ENCODE data around the gene BCKDHA. TPM values are rescaled to one million over a fixed set of nuclear protein-coding genes. Genes with fewer than 3 reads are reported as not detected.

BCKDHA gene
- polyA plus RNA-seq, 1 of the 3 experiments (the other 2 are of a cell fraction) = 30.9 TPM

DNA sequence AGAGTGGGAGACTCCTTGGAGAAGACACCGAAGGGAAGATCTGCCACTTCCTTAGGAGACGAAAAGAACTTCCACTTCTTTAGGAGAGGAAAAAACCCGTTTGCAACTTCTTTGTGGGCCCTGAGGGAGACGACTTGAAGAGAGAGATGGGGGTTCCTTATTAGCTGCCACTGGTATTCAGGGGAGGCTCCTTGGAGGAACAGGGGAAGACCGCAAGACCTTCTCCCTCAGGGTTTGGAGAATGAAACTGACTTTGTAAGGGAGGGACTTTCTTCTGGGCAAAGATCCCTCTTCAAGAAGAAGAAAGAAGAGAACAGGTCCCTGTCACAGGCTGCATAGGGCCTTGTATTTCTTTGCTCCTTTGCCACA lies 416 bp downstream of the BCKDHA start:
- peak overlapping the region; percentile 64 for H2AFZ ChIP-seq (ENCODE audit: low read depth)
- H3K79me2 ChIP-seq (ENCODE audit: insufficient read depth) = peaks cover 48% of the 10 kb centered on the region
- no peaks in the 10 kb centered on the region for H4K20me1 ChIP-seq (ENCODE audit: insufficient read depth)
- no peaks in the 10 kb centered on the region for H3K9me3 ChIP-seq
- peak overlapping the region; percentile 99 for H3K4me2 ChIP-seq
- peaks cover 5 to 14% of the 10 kb centered on the region in 2 experiments; a peak in 2 of 4 replicates for H3K4me1 ChIP-seq (ENCODE audit: control insufficient read depth in 1 of 2, insufficient read depth in 2 of 2, low read depth in 1 of 2, low read length in 1 of 2)
- peak overlapping the region; percentile 79 to 91 for H3K4me3 ChIP-seq (ENCODE audit: low read depth in 2 of 2, low read length in 1 of 2)
- no peaks in the 10 kb centered on the region for H3K36me3 ChIP-seq (replicated peaks in 1 of 2; ENCODE audit: control insufficient read depth in 1 of 2, insufficient read depth in 2 of 2, low read length in 1 of 2)
- POLR2A ChIA-PET = no interaction called here
- H3F3A ChIP-seq (replicated peaks; ENCODE audit: insufficient read depth) = no peaks in the 10 kb centered on the region
- H3K27ac ChIP-seq (ENCODE audit: low read depth in 2 of 2, low read length in 1 of 2) = peak overlapping the region; percentile 86 to 90; a peak in 2 of 4 replicates
- no peak for TF ChIP-seq REST (IDR thresholded peaks at IDR 0.05; ENCODE audit: low read depth, low read length)
- no peaks in the 10 kb centered on the region for H3K27me3 ChIP-seq (ENCODE audit: insufficient read depth)
- no peaks in the 10 kb centered on the region for H3K9me2 ChIP-seq
- DNase-seq = no peak
- H3K9ac ChIP-seq = peak overlapping the region; percentile 95
- WGBS (ENCODE audit: low lambda C conversion rate) = 4% methylated on average over 5 of the region's 5 CpGs
- CTCF ChIA-PET = interaction anchor here (0.7 kb wide), 1 partner anchor 15 kb away, joined by 3 read pairs; no protein-coding TSS in a partner anchor

GRCh38 chr19:41398598-41398997 lies 980 bp downstream of the BCKDHA start:
- H3K27ac ChIP-seq (ENCODE audit: low read depth in 2 of 2, low read length in 1 of 2) = no peak overlapping the region
- peaks cover 48% of the 10 kb centered on the region for H3K79me2 ChIP-seq (ENCODE audit: insufficient read depth)
- 58% methylated on average over 3 of the region's 3 CpGs for WGBS (ENCODE audit: low lambda C conversion rate)
- DNase-seq = no peak
- H2AFZ ChIP-seq (ENCODE audit: low read depth) = no peak overlapping the region
- peaks cover 5 to 14% of the 10 kb centered on the region in 2 experiments; a peak in 2 of 4 replicates for H3K4me1 ChIP-seq (ENCODE audit: control insufficient read depth in 1 of 2, insufficient read depth in 2 of 2, low read depth in 1 of 2, low read length in 1 of 2)
- TF ChIP-seq REST (IDR thresholded peaks at IDR 0.05; ENCODE audit: low read depth, low read length) (no peak), POLR2AphosphoS5 (IDR thresholded peaks at IDR 0.05; ENCODE audit: low read depth, low read length) (no peak), SMC3 (IDR thresholded peaks at IDR 0.05; ENCODE audit: low read depth, low read length) (no peak), YY1 (IDR thresholded peaks at IDR 0.05; ENCODE audit: low read depth) (no peak), NFIC (IDR thresholded peaks at IDR 0.05; ENCODE audit: borderline replicate concordance) (no peak), USF1 (IDR thresholded peaks at IDR 0.05; ENCODE audit: borderline replicate concordance, low read depth) (no peak)
- H3F3A ChIP-seq (replicated peaks; ENCODE audit: insufficient read depth) = no peaks in the 10 kb centered on the region
- no peaks in the 10 kb centered on the region for H3K9me2 ChIP-seq
- no peaks in the 10 kb centered on the region for H3K9me3 ChIP-seq
- peak overlapping the region; percentile 79 to 91 for H3K4me3 ChIP-seq (ENCODE audit: low read depth in 2 of 2, low read length in 1 of 2)
- no peaks in the 10 kb centered on the region for H3K36me3 ChIP-seq (replicated peaks in 1 of 2; ENCODE audit: control insufficient read depth in 1 of 2, insufficient read depth in 2 of 2, low read length in 1 of 2)
- POLR2A ChIA-PET = no interaction called here
- CTCF ChIA-PET = interaction anchor here (0.7 kb wide), 1 partner anchor 14 kb away, joined by 3 read pairs; no protein-coding TSS in a partner anchor
- H3K4me2 ChIP-seq = peak overlapping the region; percentile 99
- peak overlapping the region; percentile 95 for H3K9ac ChIP-seq
- no peaks in the 10 kb centered on the region for H4K20me1 ChIP-seq (ENCODE audit: insufficient read depth)
- H3K27me3 ChIP-seq (ENCODE audit: insufficient read depth) = no peaks in the 10 kb centered on the region
